Neural cell (in vitro differentiated cells): ENCODE data around the gene KRTAP10-3. TPM values are rescaled to one million over a fixed set of nuclear protein-coding genes. Genes with fewer than 3 reads are reported as not detected.

ENCODE experiments used
- H2AFZ ChIP-seq: fragments of 200-600, 300-800 bp; sonication (generic), shearing (Covaris generic); 2 replicates; pipeline ENCODE4 v1.6.0; 2014; ENCODE audit warnings: low read depth, mild to moderate bottlenecking, antibody characterized with exemption, low read length, moderate library complexity
- H3F3A ChIP-seq: fragments of 200-600 bp; shearing (Covaris generic); 2 replicates; pipeline ENCODE4 v1.6.1; 2016; ENCODE audit warnings: mild to moderate bottlenecking, moderate library complexity, mixed read lengths, antibody characterized with exemption, low read length; ENCODE audit not compliant: insufficient read depth, poor library complexity, severe bottlenecking
- H3K27ac ChIP-seq: fragments of 200-600, 300-800 bp; sonication (generic), shearing (Covaris generic); 2 replicates; pipeline ENCODE4 v1.5.1; 2014; ENCODE audit warnings: mild to moderate bottlenecking, low read length, moderate library complexity
- H3K27me3 ChIP-seq: fragments of 300-800, 200-600 bp; sonication (generic), shearing (Covaris generic); 2 replicates; pipeline ENCODE4 v1.6.0; 2014; ENCODE audit warnings: mild to moderate bottlenecking, low read depth, low read length, moderate library complexity; ENCODE audit not compliant: insufficient read depth
- H3K36me3 ChIP-seq: fragments of 300-800, 200-600 bp; sonication (generic), shearing (Covaris generic); 2 replicates; pipeline ENCODE4 v1.5.1; 2014; ENCODE audit warnings: mild to moderate bottlenecking, antibody characterized with exemption, low read length, moderate library complexity; ENCODE audit not compliant: insufficient read depth
- H3K4me2 ChIP-seq: fragments of 300-800, 200-600 bp; sonication (generic), shearing (Covaris generic); 2 replicates; pipeline ENCODE4 v1.6.0; 2014; ENCODE audit warnings: mild to moderate bottlenecking, low read length
- H3K4me3 ChIP-seq: fragments of 300-800, 200-600 bp; sonication (generic), shearing (Covaris generic); 2 replicates; pipeline ENCODE4 v1.5.1; 2014; ENCODE audit warnings: mild to moderate bottlenecking, low read length, moderate library complexity
- H3K79me2 ChIP-seq: fragments of 200-600 bp; shearing (Covaris generic); replicated peaks from 2 replicates; pipeline ENCODE4 v1.6.0; 2014; ENCODE audit warnings: mild to moderate bottlenecking, low read length, moderate library complexity; ENCODE audit not compliant: insufficient read depth
- H3K9ac ChIP-seq: fragments of 300-800, 200-600 bp; sonication (generic), shearing (Covaris generic); 2 replicates; pipeline ENCODE4 v1.6.1; 2016; ENCODE audit warnings: mild to moderate bottlenecking, low read length, mixed read lengths
- H3K9me2 ChIP-seq: fragments of 200-600 bp; shearing (Covaris generic); 2 replicates; pipeline ENCODE4 v1.6.1; 2016; ENCODE audit warnings: mild to moderate bottlenecking, low read length, mixed read lengths; ENCODE audit not compliant: insufficient read depth
- H3K9me3 ChIP-seq: fragments of 200-600, 300-800 bp; sonication (generic), shearing (Covaris generic); 2 replicates; pipeline ENCODE4 v1.6.1; 2016; ENCODE audit warnings: mild to moderate bottlenecking, mixed run types, low read length, moderate library complexity, mixed read lengths
- H4K20me1 ChIP-seq: fragments of 200-600 bp; shearing (Covaris generic); 2 replicates; pipeline ENCODE4 v1.6.1; 2016; ENCODE audit warnings: mild to moderate bottlenecking, mixed run types; ENCODE audit not compliant: insufficient read depth
- CTCF ChIP-seq: fragments of 450-650 bp; IDR thresholded peaks from 2 replicates; pipeline ENCODE4 v1.5.1; 2014; ENCODE audit warnings: antibody characterized with exemption, mild to moderate bottlenecking, moderate library complexity; ENCODE audit not compliant: poor library complexity, severe bottlenecking
- EP300 ChIP-seq: fragments of 450-650 bp; conservative IDR thresholded peaks from 2 replicates; pipeline ENCODE4 v1.6.1; 2014; ENCODE audit warnings: antibody characterized with exemption, mild to moderate bottlenecking, moderate library complexity; ENCODE audit not compliant: poor library complexity, severe bottlenecking
- EZH2 ChIP-seq: fragments of 200-600, 300-800 bp; shearing (Covaris generic), sonication (generic); IDR thresholded peaks from 2 replicates; pipeline ENCODE4 v1.6.1; 2014; ENCODE audit warnings: antibody characterized with exemption, low read length, borderline replicate concordance, mild to moderate bottlenecking; ENCODE audit not compliant: insufficient read depth, poor library complexity, severe bottlenecking
- MXI1 ChIP-seq: fragments of 450-650 bp; conservative IDR thresholded peaks from 2 replicates; pipeline ENCODE4 v1.6.1; 2014; ENCODE audit warnings: antibody characterized with exemption, mild to moderate bottlenecking; ENCODE audit not compliant: poor library complexity, severe bottlenecking
- POLR2AphosphoS5 ChIP-seq: IDR thresholded peaks from 2 replicates; pipeline ENCODE4 v1.6.1; 2012
- RAD21 ChIP-seq: fragments of 450-650 bp; conservative IDR thresholded peaks from 2 replicates; pipeline ENCODE4 v1.6.1; 2014; ENCODE audit warnings: antibody characterized with exemption, mild to moderate bottlenecking, moderate library complexity
- REST ChIP-seq: IDR thresholded peaks from 2 replicates; pipeline ENCODE4 v1.6.1; 2012; ENCODE audit warnings: borderline replicate concordance
- SMC3 ChIP-seq: fragments of 450-650 bp; conservative IDR thresholded peaks from 2 replicates; pipeline ENCODE4 v1.6.1; 2014; ENCODE audit warnings: antibody characterized with exemption, mild to moderate bottlenecking, moderate library complexity; ENCODE audit not compliant: poor library complexity
- TAF1 ChIP-seq: IDR thresholded peaks from 2 replicates; pipeline ENCODE4 v1.6.1; 2012; ENCODE audit warnings: low read depth
- polyA plus RNA-seq: library from polyadenylated mRNA; depleted of rRNA; stranded (reverse); fragments of >200 nt; gene quantifications from 2 replicates; pipeline ENCODE4 v1.2.3, GENCODE V29; 2014

Gene KRTAP10-3
- polyA plus RNA-seq, 1 donor from 2014 or later = not detected

GRCh38 chr21:44578371-44579055 is 19.9 kb upstream of the KRTAP10-3 start:
- Histone ChIP-seq H3K27me3 (no peaks in the 10 kb centered on the region), H3F3A (no peaks in the 10 kb centered on the region), H3K4me3 (no peak overlapping the region), H3K27ac (no peak overlapping the region), H3K36me3 (no peaks in the 10 kb centered on the region), H3K9me3 (no peaks in the 10 kb centered on the region), H4K20me1 (no peaks in the 10 kb centered on the region), H3K9ac (no peak overlapping the region), H3K9me2 (no peaks in the 10 kb centered on the region), H3K4me2 (no peak overlapping the region), H3K79me2 (no peaks in the 10 kb centered on the region), H2AFZ (no peak overlapping the region)
- TF ChIP-seq MXI1 (no peak), TAF1 (no peak), RAD21 (no peak), CTCF (no peak), REST (no peak), SMC3 (no peak), EP300 (no peak), EZH2 (no peak), POLR2AphosphoS5 (no peak)

- Histone ChIP-seq H3K27ac (no peak overlapping the region), H3F3A (no peaks in the 10 kb centered on the region), H3K79me2 (no peaks in the 10 kb centered on the region), H3K9me2 (no peaks in the 10 kb centered on the region), H3K4me2 (no peak overlapping the region), H3K27me3 (no peaks in the 10 kb centered on the region), H3K36me3 (no peaks in the 10 kb centered on the region), H3K4me3 (no peak overlapping the region), H3K9ac (no peak overlapping the region), H4K20me1 (no peaks in the 10 kb centered on the region), H3K9me3 (peaks cover 4% of the 10 kb centered on the region), H2AFZ (no peak overlapping the region)
- TF ChIP-seq EZH2 (no peak), MXI1 (no peak), CTCF (no peak), EP300 (no peak)
These were observed 17.4 kb upstream of the KRTAP10-3 start for GRCh38 chr21:44576025-44576420.
